Stomach (tissue), 4 donors: Measurements from ENCODE around the gene ARHGAP26.

Source experiments
- EP300 ChIP-seq: sonication (generic); formaldehyde crosslinking; IDR thresholded peaks from one replicate; pipeline ENCODE4 v1.6.1; 2017; ENCODE audit warnings: antibody characterized with exemption
- POLR2AphosphoS5 ChIP-seq, 3 donors: sonication (generic); formaldehyde crosslinking; IDR thresholded peaks; one replicate each; pipeline ENCODE4 v1.6.1; 2016; ENCODE audit warnings: antibody characterized with exemption in 3 of 3
- TF ChIP-seq, protein P1 (sequence below), 7 experiments: fragments of 450-650 bp in 4 of 7; fragments of 200-600 bp in 3 of 7; sonication (generic) in 3 of 7; IDR thresholded peaks; one replicate each; pipeline ENCODE4 v1.5.1; 2016 to 2019; ENCODE audit warnings: antibody characterized with exemption in 7 of 7, control low read depth in 2 of 7, mild to moderate bottlenecking in 1 of 7

DNA sequence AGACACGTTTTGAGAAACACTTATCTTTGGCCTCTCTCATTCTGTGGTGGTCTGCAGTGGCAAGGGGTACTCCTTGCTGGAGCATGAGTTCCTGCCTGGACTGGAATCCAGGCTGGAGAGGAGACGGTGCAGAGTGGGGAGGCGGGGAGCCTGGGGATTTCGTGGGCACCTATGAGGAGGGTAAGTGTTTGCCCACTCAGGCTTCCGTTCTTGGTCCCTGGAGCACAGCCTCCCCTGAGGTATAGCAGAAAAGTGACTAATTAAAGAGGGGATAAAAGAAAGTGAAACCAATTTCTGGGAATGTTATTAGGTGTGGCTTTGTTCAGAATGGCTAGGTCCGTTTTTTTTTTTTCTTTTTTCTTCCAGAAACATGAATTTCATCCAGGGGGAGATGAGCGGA lies 90.8 kb downstream of the ARHGAP26 start:
- TF ChIP-seq, protein P1, sequence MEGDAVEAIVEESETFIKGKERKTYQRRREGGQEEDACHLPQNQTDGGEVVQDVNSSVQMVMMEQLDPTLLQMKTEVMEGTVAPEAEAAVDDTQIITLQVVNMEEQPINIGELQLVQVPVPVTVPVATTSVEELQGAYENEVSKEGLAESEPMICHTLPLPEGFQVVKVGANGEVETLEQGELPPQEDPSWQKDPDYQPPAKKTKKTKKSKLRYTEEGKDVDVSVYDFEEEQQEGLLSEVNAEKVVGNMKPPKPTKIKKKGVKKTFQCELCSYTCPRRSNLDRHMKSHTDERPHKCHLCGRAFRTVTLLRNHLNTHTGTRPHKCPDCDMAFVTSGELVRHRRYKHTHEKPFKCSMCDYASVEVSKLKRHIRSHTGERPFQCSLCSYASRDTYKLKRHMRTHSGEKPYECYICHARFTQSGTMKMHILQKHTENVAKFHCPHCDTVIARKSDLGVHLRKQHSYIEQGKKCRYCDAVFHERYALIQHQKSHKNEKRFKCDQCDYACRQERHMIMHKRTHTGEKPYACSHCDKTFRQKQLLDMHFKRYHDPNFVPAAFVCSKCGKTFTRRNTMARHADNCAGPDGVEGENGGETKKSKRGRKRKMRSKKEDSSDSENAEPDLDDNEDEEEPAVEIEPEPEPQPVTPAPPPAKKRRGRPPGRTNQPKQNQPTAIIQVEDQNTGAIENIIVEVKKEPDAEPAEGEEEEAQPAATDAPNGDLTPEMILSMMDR (IDR thresholded peaks at IDR 0.05) = no peak
- no peak for TF ChIP-seq POLR2AphosphoS5 (IDR thresholded peaks at IDR 0.05)
- no peak for TF ChIP-seq EP300
